Dermis lymphatic vessel endothelial cell (primary cell): ENCODE measurements around the gene PPP1R3G. TPM values are rescaled to one million over a fixed set of nuclear protein-coding genes. Genes with fewer than 3 reads are reported as not detected.

Experiments used
- total RNA-seq: library from RNA; depleted of rRNA; stranded (reverse); fragments of >200 nt; gene quantifications from 2 replicates; pipeline ENCODE4 v1.2.1, GENCODE V29; 2014

The PPP1R3G gene
- 0.52 and 1.7 TPM in 2 replicates for total RNA-seq

DNA sequence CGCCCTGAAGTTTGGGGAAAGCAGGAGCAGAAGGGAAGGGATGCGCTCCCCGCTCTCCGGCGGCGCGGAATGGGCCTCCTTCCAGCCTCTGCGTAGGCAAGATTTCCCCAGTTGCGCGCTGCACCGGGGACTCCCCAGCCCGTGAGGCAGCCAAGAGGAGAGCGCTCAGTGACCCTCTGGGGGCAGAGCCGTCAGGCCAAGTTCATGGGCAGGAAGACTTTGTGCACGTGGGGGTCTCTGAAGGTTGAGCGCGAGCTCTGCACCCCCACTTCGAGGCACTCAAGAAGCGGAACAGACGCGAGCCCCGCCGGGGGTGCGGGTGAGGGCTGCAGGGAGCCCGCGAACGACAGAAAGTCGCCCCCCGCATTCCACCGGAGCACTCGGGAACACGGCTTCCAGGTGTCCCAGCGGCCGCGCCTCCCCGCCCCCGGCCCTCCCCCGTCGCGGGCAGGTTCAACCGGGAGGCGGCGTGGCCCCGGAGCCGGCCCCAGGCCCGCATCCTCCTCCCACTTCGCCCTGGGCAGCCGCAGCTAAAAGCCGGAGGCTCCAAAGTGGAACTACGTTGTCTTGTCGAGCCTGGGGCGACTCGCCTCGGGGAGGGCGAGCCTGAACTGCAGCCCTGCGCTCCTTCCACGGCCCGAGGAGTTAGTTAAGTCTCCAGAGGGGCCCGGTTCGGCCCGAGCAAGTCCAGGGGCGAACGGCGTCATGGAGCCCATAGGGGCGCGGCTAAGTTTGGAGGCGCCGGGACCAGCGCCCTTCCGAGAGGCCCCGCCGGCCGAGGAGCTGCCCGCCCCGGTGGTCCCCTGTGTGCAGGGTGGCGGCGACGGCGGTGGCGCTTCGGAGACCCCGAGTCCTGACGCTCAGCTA, at the start of gene PPP1R3G:
PPP1R3G (plus strand) TSS at position 561 of the 867 bp plus-strand sequence; CDS start at position 706, 145 bp downstream.

Other genes with a start within 250 kb of the PPP1R3G start
- gene RPP40, start 81.3 kb upstream of the PPP1R3G start, total RNA-seq = 21.7 and 23.6 TPM in 2 replicates
- gene LYRM4, start 175.6 kb downstream of the PPP1R3G start, total RNA-seq = 13.0 and 23.4 TPM in 2 replicates
- 23.5 and 29.1 TPM in 2 replicates for gene FARS2, start 176.2 kb downstream of the PPP1R3G start, total RNA-seq